ENCODE measurements around the gene STAT3. TPM values are rescaled to one million over a fixed set of nuclear protein-coding genes. Genes with fewer than 3 reads are reported as not detected.

The STAT3 gene
- total and polyA plus RNA-seq, 2 of the 13 experiments (the other 11 are each of a cell fraction or from before 2014, with no cell fraction given), result 61.8 to 62.4 TPM

- TF ChIP-seq, protein P1, sequence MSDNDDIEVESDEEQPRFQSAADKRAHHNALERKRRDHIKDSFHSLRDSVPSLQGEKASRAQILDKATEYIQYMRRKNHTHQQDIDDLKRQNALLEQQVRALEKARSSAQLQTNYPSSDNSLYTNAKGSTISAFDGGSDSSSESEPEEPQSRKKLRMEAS (IDR thresholded peaks at IDR 0.05), result peak; percentile 8; the same call in 1 of the 2 replicates
- no peak for TF ChIP-seq RBAK (CRISPR knock-in tag; IDR thresholded peaks at IDR 0.05)
- no peak for TF ChIP-seq ZNF484 (CRISPR knock-in tag; IDR thresholded peaks at IDR 0.05; ENCODE audit: borderline replicate concordance, low read depth)
- TF ChIP-seq TARDBP (CRISPR knock-in tag; IDR thresholded peaks at IDR 0.05), result 0 out of 2 replicates have a peak, but pooled peaks have one; percentile 28
- TF ChIP-seq YEATS4 (CRISPR knock-in tag; IDR thresholded peaks at IDR 0.05; ENCODE audit: borderline replicate concordance), result no peak; the same call in 1 of the 2 replicates
- 0 out of 2 replicates have a peak, but pooled peaks have one; percentile 0 for TF ChIP-seq DDIT3 (CRISPR knock-in tag; IDR thresholded peaks at IDR 0.05)
- no peak for TF ChIP-seq FOSL2 (CRISPR knock-in tag; IDR thresholded peaks at IDR 0.05)
- TF ChIP-seq, protein P2, sequence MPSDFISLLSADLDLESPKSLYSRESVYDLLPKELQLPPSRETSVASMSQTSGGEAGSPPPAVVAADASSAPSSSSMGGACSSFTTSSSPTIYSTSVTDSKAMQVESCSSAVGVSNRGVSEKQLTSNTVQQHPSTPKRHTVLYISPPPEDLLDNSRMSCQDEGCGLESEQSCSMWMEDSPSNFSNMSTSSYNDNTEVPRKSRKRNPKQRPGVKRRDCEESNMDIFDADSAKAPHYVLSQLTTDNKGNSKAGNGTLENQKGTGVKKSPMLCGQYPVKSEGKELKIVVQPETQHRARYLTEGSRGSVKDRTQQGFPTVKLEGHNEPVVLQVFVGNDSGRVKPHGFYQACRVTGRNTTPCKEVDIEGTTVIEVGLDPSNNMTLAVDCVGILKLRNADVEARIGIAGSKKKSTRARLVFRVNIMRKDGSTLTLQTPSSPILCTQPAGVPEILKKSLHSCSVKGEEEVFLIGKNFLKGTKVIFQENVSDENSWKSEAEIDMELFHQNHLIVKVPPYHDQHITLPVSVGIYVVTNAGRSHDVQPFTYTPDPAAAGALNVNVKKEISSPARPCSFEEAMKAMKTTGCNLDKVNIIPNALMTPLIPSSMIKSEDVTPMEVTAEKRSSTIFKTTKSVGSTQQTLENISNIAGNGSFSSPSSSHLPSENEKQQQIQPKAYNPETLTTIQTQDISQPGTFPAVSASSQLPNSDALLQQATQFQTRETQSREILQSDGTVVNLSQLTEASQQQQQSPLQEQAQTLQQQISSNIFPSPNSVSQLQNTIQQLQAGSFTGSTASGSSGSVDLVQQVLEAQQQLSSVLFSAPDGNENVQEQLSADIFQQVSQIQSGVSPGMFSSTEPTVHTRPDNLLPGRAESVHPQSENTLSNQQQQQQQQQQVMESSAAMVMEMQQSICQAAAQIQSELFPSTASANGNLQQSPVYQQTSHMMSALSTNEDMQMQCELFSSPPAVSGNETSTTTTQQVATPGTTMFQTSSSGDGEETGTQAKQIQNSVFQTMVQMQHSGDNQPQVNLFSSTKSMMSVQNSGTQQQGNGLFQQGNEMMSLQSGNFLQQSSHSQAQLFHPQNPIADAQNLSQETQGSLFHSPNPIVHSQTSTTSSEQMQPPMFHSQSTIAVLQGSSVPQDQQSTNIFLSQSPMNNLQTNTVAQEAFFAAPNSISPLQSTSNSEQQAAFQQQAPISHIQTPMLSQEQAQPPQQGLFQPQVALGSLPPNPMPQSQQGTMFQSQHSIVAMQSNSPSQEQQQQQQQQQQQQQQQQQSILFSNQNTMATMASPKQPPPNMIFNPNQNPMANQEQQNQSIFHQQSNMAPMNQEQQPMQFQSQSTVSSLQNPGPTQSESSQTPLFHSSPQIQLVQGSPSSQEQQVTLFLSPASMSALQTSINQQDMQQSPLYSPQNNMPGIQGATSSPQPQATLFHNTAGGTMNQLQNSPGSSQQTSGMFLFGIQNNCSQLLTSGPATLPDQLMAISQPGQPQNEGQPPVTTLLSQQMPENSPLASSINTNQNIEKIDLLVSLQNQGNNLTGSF (CRISPR knock-in tag; IDR thresholded peaks at IDR 0.05), result 0 out of 2 replicates have a peak, but pooled peaks have one; percentile 14
- TF ChIP-seq KDM4B (CRISPR knock-in tag; IDR thresholded peaks at IDR 0.05), result no peak
- no peak for TF ChIP-seq SIN3B (IDR thresholded peaks at IDR 0.05; ENCODE audit: low read length)
- TF ChIP-seq KMT2B (CRISPR knock-in tag; IDR thresholded peaks at IDR 0.05), result 0 out of 2 replicates have a peak, but pooled peaks have one; percentile 42
- no peak for TF ChIP-seq THAP11 (CRISPR knock-in tag; IDR thresholded peaks at IDR 0.05)
- TF ChIP-seq FOXA3 (CRISPR knock-in tag; IDR thresholded peaks at IDR 0.05), result no peak
- peak; percentile 36; the same call in 1 of the 2 replicates for TF ChIP-seq SALL1 (CRISPR knock-in tag; IDR thresholded peaks at IDR 0.05)
- TF ChIP-seq SRF (IDR thresholded peaks at IDR 0.05; ENCODE audit: low read depth, low read length), result peak; percentile 43; the same call in 1 of the 2 replicates
- TF ChIP-seq NPAS2 (CRISPR knock-in tag; IDR thresholded peaks at IDR 0.05; ENCODE audit: borderline replicate concordance), result no peak
- TF ChIP-seq MLX (CRISPR knock-in tag; IDR thresholded peaks at IDR 0.05), result no peak
- peak; percentile 86 for TF ChIP-seq ZNF652 (CRISPR knock-in tag; IDR thresholded peaks at IDR 0.05; ENCODE audit: borderline replicate concordance, low read depth)
- TF ChIP-seq FOXJ3 (CRISPR knock-in tag; IDR thresholded peaks at IDR 0.05; ENCODE audit: borderline replicate concordance), result no peak
- no peak for TF ChIP-seq JUN (CRISPR knock-in tag; IDR thresholded peaks at IDR 0.05)
- no peak for TF ChIP-seq ZNF530 (CRISPR knock-in tag; IDR thresholded peaks at IDR 0.05; ENCODE audit: low read depth)
- TF ChIP-seq, protein P3, sequence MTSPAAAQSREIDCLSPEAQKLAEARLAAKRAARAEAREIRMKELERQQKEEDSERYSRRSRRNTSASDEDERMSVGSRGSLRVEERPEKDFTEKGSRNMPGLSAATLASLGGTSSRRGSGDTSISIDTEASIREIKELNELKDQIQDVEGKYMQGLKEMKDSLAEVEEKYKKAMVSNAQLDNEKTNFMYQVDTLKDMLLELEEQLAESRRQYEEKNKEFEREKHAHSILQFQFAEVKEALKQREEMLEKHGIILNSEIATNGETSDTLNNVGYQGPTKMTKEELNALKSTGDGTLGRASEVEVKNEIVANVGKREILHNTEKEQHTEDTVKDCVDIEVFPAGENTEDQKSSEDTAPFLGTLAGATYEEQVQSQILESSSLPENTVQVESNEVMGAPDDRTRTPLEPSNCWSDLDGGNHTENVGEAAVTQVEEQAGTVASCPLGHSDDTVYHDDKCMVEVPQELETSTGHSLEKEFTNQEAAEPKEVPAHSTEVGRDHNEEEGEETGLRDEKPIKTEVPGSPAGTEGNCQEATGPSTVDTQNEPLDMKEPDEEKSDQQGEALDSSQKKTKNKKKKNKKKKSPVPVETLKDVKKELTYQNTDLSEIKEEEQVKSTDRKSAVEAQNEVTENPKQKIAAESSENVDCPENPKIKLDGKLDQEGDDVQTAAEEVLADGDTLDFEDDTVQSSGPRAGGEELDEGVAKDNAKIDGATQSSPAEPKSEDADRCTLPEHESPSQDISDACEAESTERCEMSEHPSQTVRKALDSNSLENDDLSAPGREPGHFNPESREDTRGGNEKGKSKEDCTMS (CRISPR knock-in tag; conservative IDR thresholded peaks at IDR 0.05), result no peak
These were observed 112.5 kb downstream of the STAT3 start (continued) for GRCh38 chr17:42275527-42276358.
